Activated naive CD4-positive, alpha-beta T cell treated with anti-CD3 and anti-CD28 coated beads, Interleukin-2, amount 10 ng/mL, durations not matched to agents 7 days and 5 days (primary cell): Measurements from ENCODE around the gene BPTF.
A peak's percentile ranks its signal among the peaks of the same experiment; 100 is the strongest.
"Not testable (repeated sequence)": the region's sequence is repeated elsewhere in the genome, so short reads cannot be mapped to it uniquely, and the experiment has no call there.

Experiments
- CTCF ChIA-PET: fragments of 350-600 bp; sonication (Branson Sonifier 250); formaldehyde crosslinking; loops from one replicate; lab custom pipeline; 2021; ENCODE audit warnings: antibody characterized with exemption; lab: Charles Lee
- DNase-seq: peaks from one replicate; pipeline ENCODE4 v3.0.0-alpha.2; 2020
- H3K27ac Mint-ChIP-seq: one replicate; pipeline ENCODE4 v1.8.0; 2021; ENCODE audit warnings: mild to moderate bottlenecking, moderate library complexity, mixed read lengths
- H3K27me3 Mint-ChIP-seq: one replicate; pipeline ENCODE4 v1.8.0; 2021; ENCODE audit warnings: mild to moderate bottlenecking, mixed read lengths
- H3K36me3 Mint-ChIP-seq: one replicate; pipeline ENCODE4 v1.8.0; 2021; ENCODE audit warnings: mixed read lengths
- H3K4me1 Mint-ChIP-seq: one replicate; pipeline ENCODE4 v1.8.0; 2021; ENCODE audit warnings: mixed read lengths
- H3K4me3 Mint-ChIP-seq: one replicate; pipeline ENCODE4 v1.8.0; 2021; ENCODE audit warnings: mild to moderate bottlenecking, moderate library complexity, mixed read lengths
- H3K9me3 Mint-ChIP-seq: one replicate; pipeline ENCODE4 v1.8.0; 2021; ENCODE audit warnings: mixed read lengths

The BPTF gene

GRCh38 chr17:68011199-68011665 lies 185.9 kb downstream of the BPTF start:
- Mint-ChIP-seq H3K27me3 (peaks cover 53% of the 10 kb centered on the region), H3K27ac (peak overlapping the region; percentile 49)

GRCh38 chr17:68013385-68013784 lies 188.1 kb downstream of the BPTF start:
- Mint-ChIP-seq H3K27me3 (peaks cover 54% of the 10 kb centered on the region), H3K4me1 (peaks cover 6% of the 10 kb centered on the region), H3K4me3 (no peak overlapping the region), H3K36me3 (no peaks in the 10 kb centered on the region), H3K9me3 (no peaks in the 10 kb centered on the region), H3K27ac (no peak overlapping the region)
- CTCF ChIA-PET: no interaction called here
- no peak for DNase-seq

More at GRCh38 chr17:68011199-68011665, 185.9 kb downstream of the BPTF start:
- no peaks in the 10 kb centered on the region for H3K9me3 Mint-ChIP-seq
- peaks cover 6% of the 10 kb centered on the region for H3K4me1 Mint-ChIP-seq
- H3K4me3 Mint-ChIP-seq: peak overlapping the region; percentile 38
- no peaks in the 10 kb centered on the region for H3K36me3 Mint-ChIP-seq
- DNase-seq: peak; percentile 73
- CTCF ChIA-PET: interaction anchor here (0.7 to 2.3 kb wide), 7 partner anchors 8 to 212 kb away, joined by 3 to 6 read pairs (median 5); partner anchors contain the start of gene C17orf58

GRCh38 chr17:68015081-68015723 lies 189.9 kb downstream of the BPTF start:
- no peaks in the 10 kb centered on the region for H3K36me3 Mint-ChIP-seq
- no peak overlapping the region for H3K27ac Mint-ChIP-seq
- H3K4me1 Mint-ChIP-seq: peaks cover 14% of the 10 kb centered on the region
- H3K27me3 Mint-ChIP-seq: peaks cover 50% of the 10 kb centered on the region
- DNase-seq: no peak
- no peak overlapping the region for H3K4me3 Mint-ChIP-seq
- CTCF ChIA-PET: interaction anchor here (0.7 to 1.3 kb wide), 2 partner anchors 8 to 25 kb away, joined by 4 to 5 read pairs; no protein-coding TSS in a partner anchor
- no peaks in the 10 kb centered on the region for H3K9me3 Mint-ChIP-seq

- no peak overlapping the region for H3K4me3 Mint-ChIP-seq
- no peak overlapping the region for H3K27ac Mint-ChIP-seq
- CTCF ChIA-PET: no interaction called here
- no peaks in the 10 kb centered on the region for H3K9me3 Mint-ChIP-seq
- peaks cover 50% of the 10 kb centered on the region for H3K27me3 Mint-ChIP-seq
- no peaks in the 10 kb centered on the region for H3K36me3 Mint-ChIP-seq
- H3K4me1 Mint-ChIP-seq: peaks cover 18% of the 10 kb centered on the region
- no peak for DNase-seq
These were observed 191.5 kb downstream of the BPTF start for GRCh38 chr17:68016838-68017237.

GRCh38 chr17:68018493-68018892 lies 193.2 kb downstream of the BPTF start:
- H3K9me3 Mint-ChIP-seq, DNase-seq, H3K4me3 Mint-ChIP-seq, H3K27ac Mint-ChIP-seq, H3K36me3 Mint-ChIP-seq: not testable (repeated sequence)
- Mint-ChIP-seq H3K27me3 (peaks cover 40% of the 10 kb centered on the region), H3K4me1 (peaks cover 19% of the 10 kb centered on the region)
- CTCF ChIA-PET: interaction anchor here (0.6 kb wide), 1 partner anchor 445 kb away, joined by 4 read pairs; no protein-coding TSS in a partner anchor

- Mint-ChIP-seq H3K4me3 (peak overlapping the region; percentile 79), H3K4me1 (peaks cover 19% of the 10 kb centered on the region), H3K9me3 (no peaks in the 10 kb centered on the region), H3K27me3 (peaks cover 34% of the 10 kb centered on the region), H3K36me3 (no peaks in the 10 kb centered on the region), H3K27ac (no peak overlapping the region)
- no peak for DNase-seq
- CTCF ChIA-PET: interaction anchor here (1.2 to 1.6 kb wide), 2 partner anchors 8 to 9 kb away, joined by 4 to 6 read pairs; no protein-coding TSS in a partner anchor
These were observed 194.0 kb downstream of the BPTF start for GRCh38 chr17:68019336-68019674.

- Mint-ChIP-seq H3K36me3 (no peaks in the 10 kb centered on the region), H3K4me3 (peak overlapping the region; percentile 79), H3K4me1 (peaks cover 19% of the 10 kb centered on the region), H3K9me3 (no peaks in the 10 kb centered on the region), H3K27me3 (peaks cover 33% of the 10 kb centered on the region), H3K27ac (peak overlapping the region; percentile 88)
- DNase-seq: peak; percentile 96
- CTCF ChIA-PET: interaction anchor here (0.6 to 1.6 kb wide), 3 partner anchors 8 to 395 kb away, joined by 3 to 6 read pairs (median 4); no protein-coding TSS in a partner anchor
These were observed 194.5 kb downstream of the BPTF start for GRCh38 chr17:68019675-68020408.

GRCh38 chr17:68020409-68020756 lies 195.1 kb downstream of the BPTF start:
- Mint-ChIP-seq H3K27me3 (peaks cover 29% of the 10 kb centered on the region), H3K9me3 (no peaks in the 10 kb centered on the region), H3K4me1 (peaks cover 19% of the 10 kb centered on the region), H3K27ac (peak overlapping the region; percentile 83), H3K4me3 (peak overlapping the region; percentile 79), H3K36me3 (no peaks in the 10 kb centered on the region)
- no peak for DNase-seq
- CTCF ChIA-PET: interaction anchor here (0.6 to 1.6 kb wide), 2 partner anchors 10 to 395 kb away, joined by 3 to 4 read pairs; no protein-coding TSS in a partner anchor

- H3K36me3 Mint-ChIP-seq, DNase-seq, H3K9me3 Mint-ChIP-seq: not testable (repeated sequence)
- peak overlapping the region; percentile 79 for H3K4me3 Mint-ChIP-seq
- CTCF ChIA-PET: interaction anchor here (1.6 kb wide), 1 partner anchor 10 kb away, joined by 4 read pairs; no protein-coding TSS in a partner anchor
- H3K4me1 Mint-ChIP-seq: peaks cover 19% of the 10 kb centered on the region
- peaks cover 25% of the 10 kb centered on the region for H3K27me3 Mint-ChIP-seq
- H3K27ac Mint-ChIP-seq: peak overlapping the region; percentile 83
These were observed 195.5 kb downstream of the BPTF start for GRCh38 chr17:68020791-68021190.

- Mint-ChIP-seq H3K4me1 (peaks cover 19% of the 10 kb centered on the region), H3K27ac (no peak overlapping the region), H3K9me3 (no peaks in the 10 kb centered on the region)
These were observed 196.7 kb downstream of the BPTF start for GRCh38 chr17:68021963-68022362.

GRCh38 chr17:68022547-68022946 lies 197.2 kb downstream of the BPTF start:
- DNase-seq, H3K9me3 Mint-ChIP-seq, H3K36me3 Mint-ChIP-seq, H3K27ac Mint-ChIP-seq, H3K4me3 Mint-ChIP-seq: not testable (repeated sequence)
- CTCF ChIA-PET: interaction anchor here (0.6 kb wide), 1 partner anchor 19 kb away, joined by 3 read pairs; no protein-coding TSS in a partner anchor
- Mint-ChIP-seq H3K27me3 (peaks cover 29% of the 10 kb centered on the region), H3K4me1 (peaks cover 19% of the 10 kb centered on the region)

More at GRCh38 chr17:68021963-68022362, 196.7 kb downstream of the BPTF start:
- H3K27me3 Mint-ChIP-seq: peaks cover 28% of the 10 kb centered on the region
- DNase-seq: no peak
- CTCF ChIA-PET: no interaction called here
- H3K36me3 Mint-ChIP-seq: no peaks in the 10 kb centered on the region
- H3K4me3 Mint-ChIP-seq: no peak overlapping the region

- no peaks in the 10 kb centered on the region for H3K9me3 Mint-ChIP-seq
- H3K4me3 Mint-ChIP-seq: no peak overlapping the region
- CTCF ChIA-PET: interaction anchor here (0.7 to 1.0 kb wide), 3 partner anchors 18 to 63 kb away, joined by 3 read pairs; no protein-coding TSS in a partner anchor
- DNase-seq: no peak
- no peak overlapping the region for H3K27ac Mint-ChIP-seq
- peaks cover 26% of the 10 kb centered on the region for H3K27me3 Mint-ChIP-seq
- no peaks in the 10 kb centered on the region for H3K36me3 Mint-ChIP-seq
- peaks cover 4% of the 10 kb centered on the region for H3K4me1 Mint-ChIP-seq
These were observed 204.4 kb downstream of the BPTF start for GRCh38 chr17:68029512-68030215.
